AG04449 (cell line): Measurements from ENCODE around the gene NKX2-4.
"Not testable (repeated sequence)": the region's sequence is repeated elsewhere in the genome, so short reads cannot be mapped to it uniquely, and the experiment has no call there.

Experiments
- CTCF ChIA-PET: fragments of 350-600 bp; formaldehyde crosslinking; extraction: SDS; loops from one replicate; lab custom pipeline; 2021; ENCODE audit warnings: antibody characterized with exemption; lab: Yijun Ruan, JAX
- POLR2A ChIA-PET: fragments of 400-600, 350-600 bp; formaldehyde crosslinking; extraction: SDS; loops from one replicate; lab custom pipeline; 2020; ENCODE audit warnings: antibody characterized with exemption, inconsistent platforms; lab: Yijun Ruan, JAX
- DNase-seq: peaks from one replicate; pipeline ENCODE4 v3.0.0-alpha.2; 2010; ENCODE audit warnings: low read depth, low spot score
- H3K4me3 ChIP-seq: 2 replicates; pipeline ENCODE4 v1.5.1; 2011; ENCODE audit warnings: low read depth, mild to moderate bottlenecking, control low read depth, low read length
- TF ChIP-seq, protein P1 (sequence below): IDR thresholded peaks from one replicate; pipeline ENCODE4 v1.5.1; 2011; ENCODE audit warnings: mild to moderate bottlenecking, moderate library complexity, low read length, control low read depth, inconsistent platforms; ENCODE audit not compliant: insufficient read depth; ENCODE audit errors: missing control alignments

The NKX2-4 gene

DNA sequence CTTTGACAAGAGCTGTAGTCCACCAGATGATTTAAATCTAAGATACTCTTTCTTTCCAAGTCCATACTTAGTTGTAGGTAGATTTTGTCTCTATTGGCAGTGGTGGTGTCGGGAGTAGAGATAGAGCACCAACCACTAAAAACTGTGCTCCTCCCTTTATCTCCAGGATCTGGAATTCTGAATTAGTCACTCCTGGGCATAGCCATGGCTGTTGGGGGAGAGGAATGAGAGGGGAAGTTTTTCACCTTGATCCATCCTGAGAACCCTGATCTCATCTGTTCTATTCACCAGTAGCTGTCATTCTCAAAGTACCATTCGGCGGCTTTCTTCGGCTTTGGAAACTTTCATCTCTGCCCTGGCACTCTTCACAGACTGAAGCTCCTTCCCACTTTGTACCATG lies 35.6 kb upstream of the NKX2-4 start:
- no peak overlapping the region for H3K4me3 ChIP-seq
- no peak for DNase-seq
- ChIA-PET CTCF (no interaction called here), POLR2A (no interaction called here)
- TF ChIP-seq, protein P1, sequence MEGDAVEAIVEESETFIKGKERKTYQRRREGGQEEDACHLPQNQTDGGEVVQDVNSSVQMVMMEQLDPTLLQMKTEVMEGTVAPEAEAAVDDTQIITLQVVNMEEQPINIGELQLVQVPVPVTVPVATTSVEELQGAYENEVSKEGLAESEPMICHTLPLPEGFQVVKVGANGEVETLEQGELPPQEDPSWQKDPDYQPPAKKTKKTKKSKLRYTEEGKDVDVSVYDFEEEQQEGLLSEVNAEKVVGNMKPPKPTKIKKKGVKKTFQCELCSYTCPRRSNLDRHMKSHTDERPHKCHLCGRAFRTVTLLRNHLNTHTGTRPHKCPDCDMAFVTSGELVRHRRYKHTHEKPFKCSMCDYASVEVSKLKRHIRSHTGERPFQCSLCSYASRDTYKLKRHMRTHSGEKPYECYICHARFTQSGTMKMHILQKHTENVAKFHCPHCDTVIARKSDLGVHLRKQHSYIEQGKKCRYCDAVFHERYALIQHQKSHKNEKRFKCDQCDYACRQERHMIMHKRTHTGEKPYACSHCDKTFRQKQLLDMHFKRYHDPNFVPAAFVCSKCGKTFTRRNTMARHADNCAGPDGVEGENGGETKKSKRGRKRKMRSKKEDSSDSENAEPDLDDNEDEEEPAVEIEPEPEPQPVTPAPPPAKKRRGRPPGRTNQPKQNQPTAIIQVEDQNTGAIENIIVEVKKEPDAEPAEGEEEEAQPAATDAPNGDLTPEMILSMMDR: no peak

DNA sequence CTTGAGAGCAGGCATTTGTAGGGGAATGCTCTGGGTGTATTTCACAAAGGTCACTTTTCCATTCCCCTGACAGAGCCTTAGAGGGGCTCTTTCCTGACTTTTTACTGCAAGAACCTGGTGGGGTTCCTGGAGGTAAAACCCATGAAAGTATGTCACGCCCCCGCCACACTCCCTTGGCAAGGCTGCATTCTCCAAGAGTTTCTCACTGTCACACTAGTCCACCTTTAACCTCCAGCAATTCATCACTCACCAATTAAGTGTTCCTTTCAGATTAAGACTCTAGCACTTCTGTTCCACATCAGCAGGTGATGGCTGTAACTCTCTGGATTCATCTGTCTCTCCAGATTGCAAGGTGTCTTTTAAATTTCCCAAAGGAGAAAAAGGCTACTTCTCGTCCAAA lies 32.7 kb upstream of the NKX2-4 start:
- TF ChIP-seq, protein P1: no peak
- CTCF ChIA-PET: no interaction called here
- no peak overlapping the region for H3K4me3 ChIP-seq
- POLR2A ChIA-PET: no interaction called here
- DNase-seq: no peak

DNA sequence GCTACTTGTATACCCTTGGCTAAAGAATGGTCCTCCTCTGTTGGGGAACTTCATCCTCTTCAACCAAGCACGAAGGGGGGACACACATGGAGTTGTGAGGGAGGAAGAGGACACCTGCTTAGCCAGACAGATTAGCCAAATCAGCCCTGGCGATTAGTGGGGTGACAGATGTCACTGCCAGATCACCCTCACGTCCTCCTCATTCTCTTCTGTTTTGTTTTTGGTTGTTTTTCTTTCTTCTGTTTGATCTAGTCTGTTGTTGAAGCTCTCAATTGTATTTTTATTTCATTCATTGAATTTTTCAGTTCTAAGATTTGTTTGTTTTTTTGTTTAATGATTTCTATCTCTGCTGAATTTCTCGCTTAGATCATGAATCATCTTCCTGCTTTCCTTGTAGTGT lies 27.5 kb upstream of the NKX2-4 start:
- ChIA-PET CTCF (interaction anchor here (1.5 kb wide), 1 partner anchor 188 kb away, joined by 4 read pairs; no protein-coding TSS in a partner anchor), POLR2A (no interaction called here)
- DNase-seq: no peak
- no peak overlapping the region for H3K4me3 ChIP-seq
- TF ChIP-seq, protein P1: no peak

DNA sequence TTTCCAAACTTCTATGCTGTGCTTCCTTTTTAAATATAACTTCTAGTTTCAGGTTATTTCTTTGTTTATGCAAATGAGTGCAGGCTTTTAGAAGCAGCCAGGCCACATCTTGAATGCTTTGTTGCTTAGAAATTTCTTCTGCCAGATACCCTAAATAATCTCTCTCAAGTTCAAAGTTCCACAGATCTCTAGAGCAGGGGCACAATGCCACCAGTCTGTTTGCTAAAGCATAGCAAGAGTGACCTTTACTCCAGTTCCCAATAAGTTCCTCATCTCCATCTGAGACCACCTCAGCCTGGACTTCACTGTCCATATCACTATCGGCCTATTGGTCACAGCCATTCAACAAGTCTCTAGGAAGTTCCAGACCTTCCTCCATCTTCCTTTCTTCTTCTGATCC lies 26.4 kb upstream of the NKX2-4 start:
- CTCF ChIA-PET, DNase-seq, POLR2A ChIA-PET, H3K4me3 ChIP-seq: not testable (repeated sequence)

DNA sequence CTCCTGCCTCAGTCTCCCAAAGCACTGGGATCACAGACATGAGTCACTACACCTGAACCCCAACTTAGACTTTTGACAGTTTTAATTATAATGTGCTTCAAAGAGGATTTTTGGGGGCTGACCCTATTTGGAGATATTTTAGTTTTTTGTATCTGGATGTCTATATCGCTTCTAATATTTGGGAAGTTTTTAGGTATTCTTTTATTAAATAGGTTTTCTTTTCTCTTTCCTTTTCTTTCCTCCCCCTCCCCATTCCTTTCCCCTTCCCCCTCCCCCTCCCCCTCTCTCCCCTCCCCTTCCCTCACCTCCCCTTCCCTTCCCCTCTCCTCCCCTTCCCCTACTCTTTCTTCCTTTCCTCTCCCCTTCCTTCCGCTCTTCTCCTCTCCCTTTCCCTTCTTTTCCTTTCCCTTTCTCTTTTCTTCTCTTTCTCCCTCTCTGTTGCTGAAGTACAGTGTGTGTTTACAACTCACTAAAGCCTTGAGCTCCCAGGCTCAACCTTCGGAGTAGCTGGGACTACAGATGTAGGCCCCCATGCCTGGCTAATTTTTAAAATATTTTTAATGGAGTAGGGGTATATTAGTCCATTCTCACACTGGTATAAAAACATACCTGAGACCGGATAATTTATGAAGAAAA lies 24.4 kb upstream of the NKX2-4 start:
- no peak for DNase-seq
- H3K4me3 ChIP-seq: no peak overlapping the region
- TF ChIP-seq, protein P1: no peak
- POLR2A ChIA-PET: no interaction called here
- CTCF ChIA-PET: no interaction called here

DNA sequence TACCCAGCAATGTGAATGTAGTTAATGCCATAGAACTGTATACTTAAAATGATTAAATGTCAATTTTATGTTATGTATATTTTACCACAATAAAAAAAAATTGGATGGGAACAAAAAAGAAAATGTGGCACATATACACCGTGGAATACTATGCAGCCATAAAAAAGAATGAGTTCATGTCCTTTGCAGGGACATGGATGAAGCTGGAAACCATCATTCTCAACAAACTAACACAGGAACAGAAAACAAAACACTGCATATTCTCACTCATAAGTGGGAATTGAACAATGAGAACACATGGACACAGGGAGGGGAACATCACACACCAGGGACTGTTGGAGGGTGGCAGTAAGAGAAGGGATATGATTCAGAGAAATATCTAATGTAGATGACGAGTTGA lies 21.8 kb upstream of the NKX2-4 start:
- H3K4me3 ChIP-seq, POLR2A ChIA-PET, DNase-seq, CTCF ChIA-PET: not testable (repeated sequence)

DNA sequence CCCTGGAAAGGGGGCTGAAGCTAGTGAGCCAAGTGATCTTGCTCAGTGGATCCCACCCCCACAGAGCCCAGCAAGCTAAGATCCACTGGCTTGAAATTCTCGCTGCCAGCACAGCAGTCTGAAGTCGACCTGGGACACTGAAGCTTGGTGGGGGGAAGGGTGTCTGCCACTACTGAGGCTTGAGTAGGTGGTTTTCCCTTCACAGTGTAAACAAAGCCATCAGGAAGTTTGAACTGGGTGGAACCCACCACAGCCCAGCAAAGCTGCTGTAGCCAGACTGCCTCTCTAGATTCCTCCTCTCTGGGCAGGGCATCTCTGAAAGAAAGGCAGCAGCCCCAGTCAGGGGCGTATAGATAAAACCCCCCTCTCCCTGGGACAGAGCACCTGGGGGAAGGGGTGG lies 16.7 kb upstream of the NKX2-4 start:
- DNase-seq, CTCF ChIA-PET, H3K4me3 ChIP-seq, POLR2A ChIA-PET: not testable (repeated sequence)

DNA sequence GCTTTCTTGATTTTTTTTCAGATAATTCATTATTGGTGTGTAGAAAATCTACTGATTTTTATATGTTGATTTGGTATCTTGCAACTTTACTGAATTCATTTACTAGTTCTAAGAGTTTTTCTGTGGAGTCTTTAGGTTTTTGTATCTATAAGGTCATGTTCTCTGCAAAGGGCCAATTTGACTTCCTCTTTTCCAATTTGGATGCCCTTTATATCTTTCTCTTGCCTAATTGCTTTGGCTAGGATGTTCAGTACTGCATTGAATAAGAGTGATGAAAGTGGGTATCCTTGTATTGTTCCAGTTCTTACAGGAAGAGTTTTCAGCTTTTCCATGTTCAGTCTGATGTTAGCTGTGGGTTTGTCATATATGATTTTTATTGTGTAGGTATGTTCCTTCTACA lies 14.4 kb upstream of the NKX2-4 start:
- no peak for DNase-seq
- TF ChIP-seq, protein P1: no peak

More for the DNA sequence above, 14.4 kb upstream of the NKX2-4 start:
- POLR2A ChIA-PET: no interaction called here
- CTCF ChIA-PET: no interaction called here
- H3K4me3 ChIP-seq: no peak overlapping the region
